SK-N-SH treated with all-trans-retinoic acid at 6 μM for 48 hours (cell line): ENCODE results near the gene OR8B3.
A peak's percentile ranks its signal among the peaks of the same experiment; 100 is the strongest.

Experiments
- ATAC-seq: fragments of 200-7000 bp; cut with Tn5 transposase; 3 replicates; pipeline ENCODE4 v1.9.1; 2020; ENCODE audit warnings: mild to moderate bottlenecking, moderate library complexity
- ARNTL ChIP-seq: fragments of 450-650 bp; formaldehyde crosslinking; IDR thresholded peaks from 2 replicates; pipeline ENCODE4 v1.5.0; 2020; ENCODE audit warnings: low read depth, mild to moderate bottlenecking, moderate library complexity, borderline replicate concordance
- BACH2 ChIP-seq: fragments of 250-450 bp; sonication (Bioruptor Pico); IDR thresholded peaks from 2 replicates; pipeline ENCODE4 v1.9.0; 2021; ENCODE audit warnings: mild to moderate bottlenecking, borderline replicate concordance
- CSDC2 ChIP-seq: fragments of 250-450 bp; sonication (Bioruptor Pico); IDR thresholded peaks from 2 replicates; pipeline ENCODE4 v1.5.0; 2020; ENCODE audit warnings: mild to moderate bottlenecking, moderate library complexity
- CSRNP3 ChIP-seq: fragments of 250-450 bp; sonication (Bioruptor Pico); IDR thresholded peaks from 2 replicates; pipeline ENCODE4 v1.5.1; 2021; ENCODE audit warnings: mild to moderate bottlenecking, moderate library complexity
- ESRRG ChIP-seq: fragments of 250-450 bp; sonication (Bioruptor Pico); IDR thresholded peaks from 2 replicates; pipeline ENCODE4 v1.6.1; 2021; ENCODE audit warnings: mild to moderate bottlenecking
- GLIS3 ChIP-seq: fragments of 250-450 bp; sonication (Bioruptor Pico); IDR thresholded peaks from 2 replicates; pipeline ENCODE4 v1.5.0; 2020; ENCODE audit warnings: mild to moderate bottlenecking, moderate library complexity
- ISL1 ChIP-seq: fragments of 250-450 bp; sonication (Bioruptor Pico); IDR thresholded peaks from 2 replicates; pipeline ENCODE4 v2.1.2; 2022; ENCODE audit warnings: mild to moderate bottlenecking, moderate library complexity
- OSR1 ChIP-seq: fragments of 250-450 bp; sonication (Bioruptor Pico); IDR thresholded peaks from 2 replicates; pipeline ENCODE4 v1.8.0; 2022; ENCODE audit warnings: moderate library complexity, mild to moderate bottlenecking, inconsistent platforms
- PPARA ChIP-seq: fragments of 250-450 bp; sonication (Bioruptor Pico); IDR thresholded peaks from 2 replicates; pipeline ENCODE4 v1.5.0; 2020; ENCODE audit warnings: mild to moderate bottlenecking, borderline replicate concordance
- RARB ChIP-seq: fragments of 250-450 bp; sonication (Bioruptor Pico); IDR thresholded peaks from 2 replicates; pipeline ENCODE4 v1.8.0; 2021; ENCODE audit warnings: mild to moderate bottlenecking, moderate library complexity
- SNAI2 ChIP-seq: fragments of 250-450 bp; sonication (Bioruptor Pico); IDR thresholded peaks from 2 replicates; pipeline ENCODE4 v1.5.0; 2020; ENCODE audit warnings: mild to moderate bottlenecking, moderate library complexity
- TCF4 ChIP-seq: fragments of 250-450 bp; sonication (Bioruptor Pico); IDR thresholded peaks from 2 replicates; pipeline ENCODE4 v1.8.0; 2021; ENCODE audit warnings: mild to moderate bottlenecking, moderate library complexity, borderline replicate concordance
- TSHZ2 ChIP-seq: fragments of 250-450 bp; sonication (Bioruptor Pico); IDR thresholded peaks from 2 replicates; pipeline ENCODE4 v1.5.0; 2020; ENCODE audit warnings: mild to moderate bottlenecking, moderate library complexity
- ZC3H10 ChIP-seq: fragments of 250-450 bp; sonication (Bioruptor Pico); IDR thresholded peaks from 2 replicates; pipeline ENCODE4 v1.5.1; 2021; ENCODE audit warnings: mild to moderate bottlenecking, moderate library complexity
- ZFP30 ChIP-seq: fragments of 450-650 bp; formaldehyde crosslinking; IDR thresholded peaks from 2 replicates; pipeline ENCODE4 v1.5.0; 2022; ENCODE audit warnings: mild to moderate bottlenecking, moderate library complexity
- ZNF565 ChIP-seq: fragments of 450-650 bp; formaldehyde crosslinking; conservative IDR thresholded peaks from 2 replicates; pipeline ENCODE4 v1.5.0; 2020; ENCODE audit warnings: low read depth, mild to moderate bottlenecking, moderate library complexity
- ZNF70 ChIP-seq: fragments of 450-650 bp; formaldehyde crosslinking; IDR thresholded peaks from 2 replicates; pipeline ENCODE4 v1.5.0; 2020; ENCODE audit warnings: mild to moderate bottlenecking, moderate library complexity
- ZNF8 ChIP-seq: fragments of 450-650 bp; formaldehyde crosslinking; IDR thresholded peaks from 2 replicates; pipeline ENCODE4 v1.5.0; 2020; ENCODE audit warnings: mild to moderate bottlenecking, moderate library complexity
- TF ChIP-seq, protein P1 (sequence below): fragments of 250-450 bp; sonication (Bioruptor Pico); IDR thresholded peaks from 2 replicates; pipeline ENCODE4 v1.8.0; 2020; ENCODE audit warnings: mild to moderate bottlenecking, moderate library complexity, borderline replicate concordance
- TF ChIP-seq, protein P2 (sequence below): fragments of 250-450 bp; sonication (Bioruptor Pico); IDR thresholded peaks from 2 replicates; pipeline ENCODE4 v1.8.0; 2021; ENCODE audit warnings: low read depth, mild to moderate bottlenecking, moderate library complexity, borderline replicate concordance

OR8B3 gene

GRCh38 chr11:124429599-124429998, 30.8 kb upstream of the OR8B3 start:
- no peak for TF ChIP-seq ESRRG (CRISPR knock-in tag)
- TF ChIP-seq TCF4 (CRISPR knock-in tag) = no peak
- TF ChIP-seq CSRNP3 (CRISPR knock-in tag) = no peak
- no peak for TF ChIP-seq PPARA (CRISPR knock-in tag)
- TF ChIP-seq ZFP30 (CRISPR knock-in tag) = peak; percentile 80

GRCh38 chr11:124424384-124424921, 25.6 kb upstream of the OR8B3 start, which contains the start of gene OR8B4:
Gene OR8B4, minus strand, starts transcription at chr11:124424871. Its CDS starts 0 bp downstream, at chr11:124424871.
- TF ChIP-seq, protein P1, sequence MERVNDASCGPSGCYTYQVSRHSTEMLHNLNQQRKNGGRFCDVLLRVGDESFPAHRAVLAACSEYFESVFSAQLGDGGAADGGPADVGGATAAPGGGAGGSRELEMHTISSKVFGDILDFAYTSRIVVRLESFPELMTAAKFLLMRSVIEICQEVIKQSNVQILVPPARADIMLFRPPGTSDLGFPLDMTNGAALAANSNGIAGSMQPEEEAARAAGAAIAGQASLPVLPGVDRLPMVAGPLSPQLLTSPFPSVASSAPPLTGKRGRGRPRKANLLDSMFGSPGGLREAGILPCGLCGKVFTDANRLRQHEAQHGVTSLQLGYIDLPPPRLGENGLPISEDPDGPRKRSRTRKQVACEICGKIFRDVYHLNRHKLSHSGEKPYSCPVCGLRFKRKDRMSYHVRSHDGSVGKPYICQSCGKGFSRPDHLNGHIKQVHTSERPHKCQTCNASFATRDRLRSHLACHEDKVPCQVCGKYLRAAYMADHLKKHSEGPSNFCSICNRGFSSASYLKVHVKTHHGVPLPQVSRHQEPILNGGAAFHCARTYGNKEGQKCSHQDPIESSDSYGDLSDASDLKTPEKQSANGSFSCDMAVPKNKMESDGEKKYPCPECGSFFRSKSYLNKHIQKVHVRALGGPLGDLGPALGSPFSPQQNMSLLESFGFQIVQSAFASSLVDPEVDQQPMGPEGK (CRISPR knock-in tag) = no peak
- TF ChIP-seq ISL1 (CRISPR knock-in tag) (no peak), ZFP30 (CRISPR knock-in tag) (no peak), OSR1 (CRISPR knock-in tag) (no peak), CSDC2 (CRISPR knock-in tag) (no peak), SNAI2 (CRISPR knock-in tag) (no peak)
- TF ChIP-seq, all 23 proteins: peak for 0

More at GRCh38 chr11:124429599-124429998, 30.8 kb upstream of the OR8B3 start:
- no peak for ATAC-seq

GRCh38 chr11:124421043-124421442, 22.2 kb upstream of the OR8B3 start:
- no peak for TF ChIP-seq ZNF565 (CRISPR knock-in tag)
- TF ChIP-seq ARNTL (CRISPR knock-in tag) = no peak
- no peak for TF ChIP-seq RARB (CRISPR knock-in tag)
- no peak for TF ChIP-seq ZFP30 (CRISPR knock-in tag)

More at GRCh38 chr11:124424384-124424921, 25.6 kb upstream of the OR8B3 start, which contains the start of gene OR8B4:
- no peak for ATAC-seq

GRCh38 chr11:124415356-124415923, 16.6 kb upstream of the OR8B3 start:
- TF ChIP-seq, protein P1 (CRISPR knock-in tag) = no peak
- no peak for TF ChIP-seq CSRNP3 (CRISPR knock-in tag)
- TF ChIP-seq ZC3H10 (CRISPR knock-in tag) = no peak
- TF ChIP-seq RARB (CRISPR knock-in tag) = no peak
- no peak for TF ChIP-seq BACH2
- TF ChIP-seq GLIS3 (CRISPR knock-in tag) = no peak
- no peak for TF ChIP-seq SNAI2 (CRISPR knock-in tag)
- TF ChIP-seq OSR1 (CRISPR knock-in tag) = no peak
- TF ChIP-seq, protein P2, sequence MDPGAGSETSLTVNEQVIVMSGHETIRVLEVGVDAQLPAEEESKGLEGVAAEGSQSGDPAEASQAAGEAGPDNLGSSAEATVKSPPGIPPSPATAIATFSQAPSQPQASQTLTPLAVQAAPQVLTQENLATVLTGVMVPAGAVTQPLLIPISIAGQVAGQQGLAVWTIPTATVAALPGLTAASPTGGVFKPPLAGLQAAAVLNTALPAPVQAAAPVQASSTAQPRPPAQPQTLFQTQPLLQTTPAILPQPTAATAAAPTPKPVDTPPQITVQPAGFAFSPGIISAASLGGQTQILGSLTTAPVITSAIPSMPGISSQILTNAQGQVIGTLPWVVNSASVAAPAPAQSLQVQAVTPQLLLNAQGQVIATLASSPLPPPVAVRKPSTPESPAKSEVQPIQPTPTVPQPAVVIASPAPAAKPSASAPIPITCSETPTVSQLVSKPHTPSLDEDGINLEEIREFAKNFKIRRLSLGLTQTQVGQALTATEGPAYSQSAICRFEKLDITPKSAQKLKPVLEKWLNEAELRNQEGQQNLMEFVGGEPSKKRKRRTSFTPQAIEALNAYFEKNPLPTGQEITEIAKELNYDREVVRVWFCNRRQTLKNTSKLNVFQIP (CRISPR knock-in tag) = no peak
- TF ChIP-seq ESRRG (CRISPR knock-in tag) = no peak
- TF ChIP-seq TSHZ2 (CRISPR knock-in tag) = no peak
- no peak for TF ChIP-seq ZNF8 (CRISPR knock-in tag)
- TF ChIP-seq ARNTL (CRISPR knock-in tag) = no peak
- TF ChIP-seq ZNF70 (CRISPR knock-in tag) = no peak
- ATAC-seq = peak; percentile 37; the same call in 1 of the 3 replicates

More at GRCh38 chr11:124421043-124421442, 22.2 kb upstream of the OR8B3 start:
- ATAC-seq = peak; percentile 84
